HCT116 (cell line): ENCODE results near the gene TTLL7. TPM values are rescaled to one million over a fixed set of nuclear protein-coding genes. Genes with fewer than 3 reads are reported as not detected.

Experiments used
- ATAC-seq: fragments of 200-7000 bp; cut with Tn5 transposase; 2 replicates; pipeline ENCODE4 v1.9.1; 2020; ENCODE audit warnings: mild to moderate bottlenecking, moderate library complexity
- BruUV-seq: library from RNA; stranded (reverse); fragments of 400-500 nt; replicated peaks from 2 replicates; lab custom pipeline; 2021; lab: Mats Ljungman, UMichigan
- CTCF ChIA-PET: fragments of 300-600 bp; sonication (Branson Sonifier 250); formaldehyde crosslinking; loops from one replicate; lab custom pipeline; 2021; ENCODE audit warnings: antibody characterized with exemption; lab: Charles Lee
- POLR2A ChIA-PET: fragments of 300-600, 350-600 bp; sonication (Branson Sonifier 250); formaldehyde crosslinking; loops from one replicate; lab custom pipeline; 2021; ENCODE audit warnings: antibody characterized with exemption; lab: Charles Lee
- RAD21 ChIA-PET, 2 experiments: fragments of 300-600 bp; sonication (Branson Sonifier 250); formaldehyde crosslinking; loops; one replicate each; lab custom pipeline; 2023; ENCODE audit warnings: low total read pairs in 2 of 2; ENCODE audit not compliant: uncharacterized antibody in 2 of 2, unreplicated experiment in 2 of 2, low non-redundant PET in 1 of 2; lab: Charles Lee
- DNase-seq: peaks from one replicate; pipeline ENCODE4 v3.0.0-alpha.2; 2010; ENCODE audit warnings: low read depth, low spot score
- H2AFZ ChIP-seq: fragments of 200-600 bp; shearing (Covaris generic), sonication (generic); 2 replicates; pipeline ENCODE4 v1.6.1; 2017; ENCODE audit warnings: low read depth, mixed run types, mixed read lengths, antibody characterized with exemption, low read length; ENCODE audit not compliant: poor library complexity, severe bottlenecking
- H3K27ac ChIP-seq: 2 replicates; pipeline ENCODE4 v1.5.1; 2012; ENCODE audit warnings: low read depth, low read length
- H3K27me3 ChIP-seq: fragments of 200-600 bp; sonication (generic); 2 replicates; pipeline ENCODE4 v1.6.1; 2016; ENCODE audit warnings: mixed run types, low read length, mixed read lengths; ENCODE audit not compliant: insufficient read depth
- H3K36me3 ChIP-seq, 2 experiments: fragments of 200-500 bp in 1 of 2; fragments of 200-600 bp in 1 of 2; sonication (Bioruptor generic) in 1 of 2; sonication (generic) in 1 of 2; 2 replicates each; pipeline versions ENCODE4 v1.5.1 to v1.6.1; 2014 to 2016; ENCODE audit warnings: low read length in 2 of 2, inconsistent platforms in 1 of 2, mixed read lengths in 1 of 2, mixed run types in 1 of 2; ENCODE audit not compliant: insufficient read depth in 2 of 2, control insufficient read depth in 1 of 2
- H3K4me1 ChIP-seq, 2 experiments: fragments of 200-600 bp in 1 of 2; sonication (generic) in 1 of 2; 2 replicates each; pipeline versions ENCODE4 v1.5.1 to v1.6.1; 2012 to 2017; ENCODE audit warnings: low read length in 2 of 2, inconsistent platforms in 1 of 2, mild to moderate bottlenecking in 1 of 2, mixed read lengths in 1 of 2, mixed run types in 1 of 2, moderate library complexity in 1 of 2; ENCODE audit not compliant: insufficient read depth in 2 of 2, control insufficient read depth in 1 of 2
- H3K4me2 ChIP-seq: fragments of 200-600 bp; sonication (generic); 2 replicates; pipeline ENCODE4 v1.6.1; 2017; ENCODE audit warnings: mixed run types, low read length, mixed read lengths
- H3K4me3 ChIP-seq, 2 experiments: fragments of 200-600 bp in 1 of 2; sonication (generic) in 1 of 2; replicated peaks in 1 of 2; 2 replicates each; pipeline ENCODE4 v1.5.1; 2011 to 2016; ENCODE audit warnings: low read length in 2 of 2, control low read depth in 1 of 2, low read depth in 1 of 2, mild to moderate bottlenecking in 1 of 2, mixed read lengths in 1 of 2, mixed run types in 1 of 2
- H3K79me2 ChIP-seq: fragments of 200-600 bp; sonication (generic); 2 replicates; pipeline ENCODE4 v1.6.1; 2017; ENCODE audit warnings: mild to moderate bottlenecking, mixed run types, low read length, moderate library complexity, mixed read lengths; ENCODE audit not compliant: insufficient read depth
- H3K9ac ChIP-seq: fragments of 200-600 bp; sonication (generic); 2 replicates; pipeline ENCODE4 v1.6.1; 2016; ENCODE audit warnings: low read length, mixed read lengths
- H3K9me2 ChIP-seq: fragments of 200-600 bp; sonication (generic), shearing (Covaris generic); 2 replicates; pipeline ENCODE4 v1.6.1; 2017; ENCODE audit warnings: mixed run types, mild to moderate bottlenecking, moderate library complexity; ENCODE audit not compliant: insufficient read depth
- H3K9me3 ChIP-seq, 2 experiments: fragments of 200-500 bp in 1 of 2; fragments of 200-600 bp in 1 of 2; sonication (Bioruptor generic) in 1 of 2; sonication (generic) in 1 of 2; 2 replicates each; pipeline ENCODE4 v1.6.1; 2014 to 2017; ENCODE audit warnings: low read length in 2 of 2, mixed read lengths in 2 of 2, inconsistent platforms in 1 of 2, low read depth in 1 of 2, mild to moderate bottlenecking in 1 of 2, mixed run types in 1 of 2, moderate library complexity in 1 of 2; ENCODE audit not compliant: control insufficient read depth in 1 of 2, insufficient read depth in 1 of 2
- H4K20me1 ChIP-seq: fragments of 200-600 bp; sonication (generic), shearing (Covaris generic); 2 replicates; pipeline ENCODE4 v1.6.1; 2017; ENCODE audit warnings: mixed run types, mild to moderate bottlenecking, moderate library complexity; ENCODE audit not compliant: insufficient read depth
- ATF3 ChIP-seq: IDR thresholded peaks from 2 replicates; pipeline ENCODE4 v1.6.1; 2012
- CEBPB ChIP-seq: IDR thresholded peaks from 2 replicates; pipeline ENCODE4 v1.6.1; 2012; ENCODE audit warnings: low read depth
- EGR1 ChIP-seq: IDR thresholded peaks from 2 replicates; pipeline ENCODE4 v1.6.1; 2012; ENCODE audit warnings: low read depth
- ELF1 ChIP-seq: IDR thresholded peaks from 2 replicates; pipeline ENCODE4 v1.6.1; 2012; ENCODE audit warnings: low read depth, borderline replicate concordance
- POLR2AphosphoS5 ChIP-seq: IDR thresholded peaks from 2 replicates; pipeline ENCODE4 v1.6.1; 2011; ENCODE audit warnings: mild to moderate bottlenecking, low read depth, low read length, moderate library complexity
- RAD21 ChIP-seq: IDR thresholded peaks from 2 replicates; pipeline ENCODE4 v1.6.1; 2012; ENCODE audit warnings: low read depth, mild to moderate bottlenecking
- REST ChIP-seq: IDR thresholded peaks from 2 replicates; pipeline ENCODE4 v1.6.1; 2012; ENCODE audit warnings: low read depth
- SP1 ChIP-seq: IDR thresholded peaks from 2 replicates; pipeline ENCODE4 v1.6.1; 2012; ENCODE audit warnings: low read depth
- SRF ChIP-seq: IDR thresholded peaks from 2 replicates; pipeline ENCODE4 v1.6.1; 2012; ENCODE audit warnings: low read depth
- YY1 ChIP-seq: IDR thresholded peaks from 2 replicates; pipeline ENCODE4 v1.6.1; 2011; ENCODE audit warnings: low read length, low read depth, moderate library complexity, mild to moderate bottlenecking; ENCODE audit not compliant: insufficient replicate concordance; ENCODE audit errors: extremely low read depth
- ZBTB33 ChIP-seq: IDR thresholded peaks from 2 replicates; pipeline ENCODE4 v1.6.1; 2011; ENCODE audit warnings: mild to moderate bottlenecking, low read length, moderate library complexity; ENCODE audit not compliant: insufficient replicate concordance; ENCODE audit errors: extremely low read depth
- ZFX ChIP-seq: fragments of 450-650 bp; IDR thresholded peaks from 2 replicates; pipeline ENCODE4 v1.6.1; 2017
- ZNF274 ChIP-seq: fragments of 200-500 bp; sonication (Bioruptor generic); IDR thresholded peaks from 2 replicates; pipeline ENCODE4 v1.6.1; 2014; ENCODE audit warnings: mild to moderate bottlenecking, low read depth, low read length, inconsistent platforms
- intact Hi-C: fragments of 100-400 bp; cut with micrococcal nuclease; formaldehyde crosslinking; loops from 2 replicates; pipeline ENCODE4 v1.10.0; 2022
- total RNA-seq: library from RNA; stranded (reverse); gene quantifications from one replicate; pipeline ENCODE4 v1.2.1, GENCODE V29; 2021; ENCODE audit not compliant: unreplicated experiment

TTLL7 gene
- total RNA-seq, 1 experiment from 2014 or later, result 21.2 TPM

- intact Hi-C loops, result loop anchor here (10.0 kb wide), 1 partner anchor 1082 kb away; no protein-coding TSS in a partner anchor
- H3K79me2 ChIP-seq, result no peaks in the 10 kb centered on the region
- H3K4me3 ChIP-seq, result no peak overlapping the region
- ChIA-PET CTCF (no interaction called here), RAD21 (no interaction called here), POLR2A (no interaction called here)
- H3K9me3 ChIP-seq, result no peaks in the 10 kb centered on the region
- no peaks in the 10 kb centered on the region for H4K20me1 ChIP-seq
- no peak for DNase-seq
- no peak overlapping the region for H3K27ac ChIP-seq
- H3K4me2 ChIP-seq, result no peak overlapping the region
- ATAC-seq, result no peak
- H3K9me2 ChIP-seq, result no peaks in the 10 kb centered on the region
- TF ChIP-seq RAD21 (no peak), ATF3 (no peak), ZBTB33 (no peak), REST (no peak), POLR2AphosphoS5 (no peak), YY1 (no peak), ZFX (no peak), SRF (no peak), EGR1 (no peak), SP1 (no peak), ZNF274 (no peak), CEBPB (no peak), ELF1 (no peak)
- H3K9ac ChIP-seq, result no peak overlapping the region
- no peaks in the 10 kb centered on the region for H3K36me3 ChIP-seq
- H3K27me3 ChIP-seq, result no peaks in the 10 kb centered on the region
- no peak overlapping the region for H2AFZ ChIP-seq
- BruUV-seq, result no TSS peak
- H3K4me1 ChIP-seq, result no peaks in the 10 kb centered on the region
Observed at GRCh38 chr1:83856381-83856780, 142.6 kb downstream of the TTLL7 start.
